SK-N-SH (cell line): ENCODE measurements around the gene CARD6. TPM values are rescaled to one million over a fixed set of nuclear protein-coding genes. Genes with fewer than 3 reads are reported as not detected.

Source experiments
- CTCF ChIA-PET: fragments of 300-600, 350-600 bp; formaldehyde crosslinking; extraction: SDS; loops from one replicate; lab custom pipeline; 2021; lab: Yijun Ruan, JAX
- POLR2A ChIA-PET: fragments of 350-600 bp; sonication (Branson Sonifier 250); formaldehyde crosslinking; extraction: SDS; loops from one replicate; lab custom pipeline; 2020; ENCODE audit warnings: antibody characterized with exemption, inconsistent platforms; lab: Yijun Ruan, JAX
- DNase-seq: peaks from one replicate; pipeline ENCODE4 v3.0.0; 2012
- H2AFZ ChIP-seq: fragments of 200-600 bp; sonication (generic); 2 replicates; pipeline ENCODE4 v1.8.1; 2016; ENCODE audit warnings: antibody characterized with exemption, mild to moderate bottlenecking, low read depth
- H3F3A ChIP-seq: fragments of 200-600 bp; sonication (generic); replicated peaks from 2 replicates; pipeline ENCODE3; 2016; ENCODE audit warnings: antibody characterized with exemption, mild to moderate bottlenecking; ENCODE audit not compliant: insufficient read depth
- H3K27ac ChIP-seq, 2 experiments: fragments of 200-500 bp in 1 of 2; fragments of 200-600 bp in 1 of 2; sonication (Bioruptor generic) in 1 of 2; sonication (generic), shearing (Covaris generic) in 1 of 2; 2 replicates each; pipeline versions ENCODE4 v1.5.1 to v1.6.1; 2014 to 2016; ENCODE audit warnings: low read depth in 2 of 2, inconsistent platforms in 1 of 2, low read length in 1 of 2, mild to moderate bottlenecking in 1 of 2, mixed read lengths in 1 of 2
- H3K27me3 ChIP-seq: fragments of 200-600 bp; sonication (generic), shearing (Covaris generic); 2 replicates; pipeline ENCODE4 v1.6.1; 2016; ENCODE audit warnings: mixed run types; ENCODE audit not compliant: insufficient read depth
- H3K36me3 ChIP-seq, 2 experiments: fragments of 200-500 bp in 1 of 2; fragments of 200-600 bp in 1 of 2; sonication (Bioruptor generic) in 1 of 2; sonication (generic) in 1 of 2; replicated peaks in 1 of 2; 2 replicates each; pipeline versions ENCODE3 to v1.5.1; 2014 to 2016; ENCODE audit warnings: low read length in 1 of 2, mild to moderate bottlenecking in 1 of 2; ENCODE audit not compliant: insufficient read depth in 2 of 2, control insufficient read depth in 1 of 2
- H3K4me1 ChIP-seq, 2 experiments: fragments of 200-500 bp in 1 of 2; fragments of 200-600 bp in 1 of 2; sonication (Bioruptor generic) in 1 of 2; sonication (generic), shearing (Covaris generic) in 1 of 2; 2 replicates each; pipeline versions ENCODE4 v1.5.1 to v1.6.1; 2014 to 2016; ENCODE audit warnings: low read depth in 1 of 2, low read length in 1 of 2, mixed run types in 1 of 2; ENCODE audit not compliant: insufficient read depth in 2 of 2, control insufficient read depth in 1 of 2
- H3K4me2 ChIP-seq: fragments of 200-600 bp; sonication (generic), shearing (Covaris generic); 2 replicates; pipeline ENCODE4 v1.6.1; 2017; ENCODE audit warnings: mixed run types
- H3K4me3 ChIP-seq, 2 experiments: fragments of 200-500 bp in 1 of 2; fragments of 200-600 bp in 1 of 2; sonication (Bioruptor generic) in 1 of 2; sonication (generic), shearing (Covaris generic) in 1 of 2; 2 replicates each; pipeline versions ENCODE4 v1.5.1 to v1.8.1; 2014 to 2016; ENCODE audit warnings: low read depth in 2 of 2, inconsistent platforms in 1 of 2, low read length in 1 of 2, mild to moderate bottlenecking in 1 of 2, mixed read lengths in 1 of 2, moderate library complexity in 1 of 2
- H3K79me2 ChIP-seq: fragments of 200-600 bp; sonication (generic); 2 replicates; pipeline ENCODE4 v1.8.1; 2017; ENCODE audit warnings: mild to moderate bottlenecking; ENCODE audit not compliant: insufficient read depth
- H3K9ac ChIP-seq: fragments of 200-600 bp; sonication (generic); 2 replicates; pipeline ENCODE4 v1.6.1; 2017; ENCODE audit warnings: mixed run types
- H3K9me2 ChIP-seq: fragments of 200-600 bp; sonication (generic); 2 replicates; pipeline ENCODE4 v1.6.1; 2017; ENCODE audit warnings: mixed run types
- H3K9me3 ChIP-seq: fragments of 200-600 bp; sonication (generic); 2 replicates; pipeline ENCODE4 v1.6.1; 2017; ENCODE audit warnings: mixed run types, mild to moderate bottlenecking, moderate library complexity
- H4K20me1 ChIP-seq: fragments of 200-600 bp; sonication (generic); 2 replicates; pipeline ENCODE4 v1.6.1; 2017; ENCODE audit warnings: mild to moderate bottlenecking, mixed run types; ENCODE audit not compliant: insufficient read depth
- ELF1 ChIP-seq: IDR thresholded peaks from 2 replicates; pipeline ENCODE4 v1.4.0; 2012
- EP300 ChIP-seq, 2 experiments: IDR thresholded peaks; 2 replicates each; pipeline versions ENCODE4 v1.4.0 to v1.6.1; 2012; ENCODE audit warnings: borderline replicate concordance in 1 of 2, low read depth in 1 of 2, low read length in 1 of 2
- EZH2phosphoT487 ChIP-seq: fragments of 200-600 bp; sonication (generic); IDR thresholded peaks from 2 replicates; pipeline ENCODE4 v1.6.1; 2017; ENCODE audit warnings: low read depth, mixed run types, mild to moderate bottlenecking, antibody characterized with exemption, moderate library complexity, borderline replicate concordance
- FOSL2 ChIP-seq: IDR thresholded peaks from 2 replicates; pipeline ENCODE4 v1.4.0; 2012; ENCODE audit warnings: low read depth, mild to moderate bottlenecking, moderate library complexity, borderline replicate concordance
- GABPA ChIP-seq: IDR thresholded peaks from 2 replicates; pipeline ENCODE4 v1.4.0; 2012; ENCODE audit warnings: low read depth, mild to moderate bottlenecking
- MEF2A ChIP-seq: IDR thresholded peaks from 2 replicates; pipeline ENCODE4 v1.4.0; 2012; ENCODE audit warnings: low read depth, borderline replicate concordance
- NFIC ChIP-seq: IDR thresholded peaks from 2 replicates; pipeline ENCODE4 v1.4.0; 2012; ENCODE audit warnings: borderline replicate concordance
- NRF1 ChIP-seq: IDR thresholded peaks from 2 replicates; pipeline ENCODE4 v1.6.1; 2012; ENCODE audit warnings: low read depth, mild to moderate bottlenecking, low read length
- POLR2AphosphoS5 ChIP-seq: IDR thresholded peaks from 2 replicates; pipeline ENCODE4 v1.6.1; 2012; ENCODE audit warnings: low read depth, low read length
- RAD21 ChIP-seq: IDR thresholded peaks from 2 replicates; pipeline ENCODE4 v1.6.1; 2012; ENCODE audit warnings: mild to moderate bottlenecking, low read length
- RCOR1 ChIP-seq: fragments of 150-350 bp; IDR thresholded peaks from 2 replicates; pipeline ENCODE4 v1.6.1; 2017; ENCODE audit warnings: antibody characterized with exemption, low read length
- TCF12 ChIP-seq: IDR thresholded peaks from 2 replicates; pipeline ENCODE4 v1.4.0; 2012
- TEAD4 ChIP-seq: IDR thresholded peaks from 2 replicates; pipeline ENCODE4 v1.4.0; 2012; ENCODE audit warnings: mild to moderate bottlenecking, borderline replicate concordance; ENCODE audit not compliant: insufficient read depth
- WGBS: methylation state at CpG from one replicate; pipeline ENCODE4 v1.1.6; 2017; ENCODE audit warnings: low lambda C conversion rate; 5-methylcytosine and 5-hydroxymethylcytosine counted together
- polyA plus RNA-seq, 3 experiments: library from polyadenylated mRNA; depleted of rRNA; stranded (reverse); fragments of >200 nt; gene quantifications; 2 replicates each; pipeline ENCODE4 v1.2.3, GENCODE V29; 2012
- TF ChIP-seq, protein P1 (sequence below): IDR thresholded peaks from 2 replicates; pipeline ENCODE4 v1.4.0; 2012; ENCODE audit warnings: low read depth
- TF ChIP-seq, protein P2 (sequence below): IDR thresholded peaks from 2 replicates; pipeline ENCODE4; 2012
- TF ChIP-seq, protein P3 (sequence below): fragments of 200-600 bp; sonication (generic); IDR thresholded peaks from 2 replicates; pipeline ENCODE4 v1.6.1; 2017; ENCODE audit warnings: antibody characterized with exemption, mild to moderate bottlenecking, moderate library complexity
- TF ChIP-seq, protein P4 (sequence below): IDR thresholded peaks from 2 replicates; pipeline ENCODE4 v1.4.0; 2012; ENCODE audit warnings: low read depth, borderline replicate concordance

Gene CARD6
- polyA plus RNA-seq, 1 of the 3 experiments (the other 2 are of a cell fraction), result 0.03 TPM

DNA sequence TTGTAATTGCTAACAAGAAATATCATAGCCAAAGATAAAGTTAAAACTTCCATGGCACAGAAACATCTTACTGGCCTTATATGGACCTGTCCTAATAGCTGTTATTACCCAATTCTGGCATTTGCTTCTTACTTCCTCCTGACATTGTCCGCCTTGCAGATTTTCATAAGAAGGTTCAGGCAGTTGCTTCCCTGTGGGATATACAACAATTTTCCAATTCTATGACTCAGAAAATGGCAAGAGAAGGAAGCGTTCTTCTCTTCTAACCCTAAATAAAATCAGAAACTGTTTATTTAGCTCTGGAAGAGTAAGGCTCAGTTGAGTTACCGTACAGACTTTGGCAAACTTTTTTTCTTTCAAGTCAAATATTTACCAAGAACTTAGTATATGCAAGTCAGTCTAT lies 44.7 kb upstream of the CARD6 start:
- Histone ChIP-seq H3K36me3 (peaks cover 3 to 5% of the 10 kb centered on the region in 2 experiments), H3K9me3 (no peaks in the 10 kb centered on the region), H3K9me2 (no peaks in the 10 kb centered on the region), H3F3A (peaks cover 22% of the 10 kb centered on the region), H3K4me3 (peak overlapping the region; percentile 73 to 89; a peak in 3 of 4 replicates), H3K27me3 (no peaks in the 10 kb centered on the region), H3K9ac (peak overlapping the region; percentile 93; the same call in 1 of the 2 replicates), H3K4me2 (peak overlapping the region; percentile 79), H3K27ac (no peak overlapping the region), H2AFZ (no peak overlapping the region), H4K20me1 (peaks cover 55% of the 10 kb centered on the region), H3K4me1 (peaks cover 4 to 17% of the 10 kb centered on the region in 2 experiments; a peak in 3 of 4 replicates), H3K79me2 (peaks cover 68% of the 10 kb centered on the region)
- DNase-seq, result no peak
- CTCF ChIA-PET, result interaction anchor here (1.7 to 1.8 kb wide), 2 partner anchors 10 to 23 kb away, joined by 5 to 6 read pairs; no protein-coding TSS in a partner anchor
- WGBS, result 71% methylated on average over 3 of the region's 3 CpGs
- TF ChIP-seq TCF12, result no peak
- POLR2A ChIA-PET, result no interaction called here

DNA sequence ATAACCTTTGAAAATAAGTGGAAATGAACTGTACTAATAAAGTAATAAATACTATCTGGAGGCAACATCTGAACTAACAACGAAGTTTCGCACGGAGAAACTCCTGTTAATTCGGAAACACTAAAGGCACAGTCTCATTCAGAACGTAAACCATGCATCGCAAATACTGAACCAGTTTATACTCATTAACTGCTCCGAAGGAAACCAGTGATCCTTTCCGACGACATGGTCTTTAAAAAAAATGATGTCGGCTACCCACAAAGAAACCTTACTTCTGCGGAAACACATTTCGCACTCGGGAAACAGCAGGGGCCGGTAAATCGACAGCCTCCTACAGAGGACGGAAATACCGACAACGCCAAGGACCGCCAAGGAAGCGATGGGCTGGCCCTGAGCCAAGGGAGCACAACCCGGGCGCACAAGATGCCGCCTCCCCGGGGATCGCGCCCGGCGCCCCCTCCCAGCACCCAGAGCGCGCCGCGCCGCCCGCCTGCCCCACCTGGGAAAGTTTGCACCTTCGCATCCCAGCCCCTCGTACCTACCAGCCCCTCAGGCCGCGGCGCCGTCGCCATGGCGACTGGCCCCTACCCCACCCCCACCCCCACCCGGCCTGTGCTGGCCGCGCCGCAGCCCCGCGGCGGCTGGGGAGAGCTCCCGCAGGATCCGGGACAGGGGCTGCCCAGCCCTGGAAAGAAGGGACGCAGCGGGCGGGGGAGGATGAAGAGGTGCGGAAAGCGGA lies 43.7 kb upstream of the CARD6 start:
- TF ChIP-seq, protein P1, sequence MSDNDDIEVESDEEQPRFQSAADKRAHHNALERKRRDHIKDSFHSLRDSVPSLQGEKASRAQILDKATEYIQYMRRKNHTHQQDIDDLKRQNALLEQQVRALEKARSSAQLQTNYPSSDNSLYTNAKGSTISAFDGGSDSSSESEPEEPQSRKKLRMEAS, result peak; percentile 34; the same call in 1 of the 2 replicates
- TF ChIP-seq RAD21, result no peak
- TF ChIP-seq, protein P2, sequence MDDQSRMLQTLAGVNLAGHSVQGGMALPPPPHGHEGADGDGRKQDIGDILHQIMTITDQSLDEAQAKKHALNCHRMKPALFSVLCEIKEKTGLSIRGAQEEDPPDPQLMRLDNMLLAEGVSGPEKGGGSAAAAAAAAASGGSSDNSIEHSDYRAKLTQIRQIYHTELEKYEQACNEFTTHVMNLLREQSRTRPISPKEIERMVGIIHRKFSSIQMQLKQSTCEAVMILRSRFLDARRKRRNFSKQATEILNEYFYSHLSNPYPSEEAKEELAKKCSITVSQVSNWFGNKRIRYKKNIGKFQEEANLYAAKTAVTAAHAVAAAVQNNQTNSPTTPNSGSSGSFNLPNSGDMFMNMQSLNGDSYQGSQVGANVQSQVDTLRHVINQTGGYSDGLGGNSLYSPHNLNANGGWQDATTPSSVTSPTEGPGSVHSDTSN, result no peak
- TF ChIP-seq MEF2A, result no peak
- TF ChIP-seq, protein P3, sequence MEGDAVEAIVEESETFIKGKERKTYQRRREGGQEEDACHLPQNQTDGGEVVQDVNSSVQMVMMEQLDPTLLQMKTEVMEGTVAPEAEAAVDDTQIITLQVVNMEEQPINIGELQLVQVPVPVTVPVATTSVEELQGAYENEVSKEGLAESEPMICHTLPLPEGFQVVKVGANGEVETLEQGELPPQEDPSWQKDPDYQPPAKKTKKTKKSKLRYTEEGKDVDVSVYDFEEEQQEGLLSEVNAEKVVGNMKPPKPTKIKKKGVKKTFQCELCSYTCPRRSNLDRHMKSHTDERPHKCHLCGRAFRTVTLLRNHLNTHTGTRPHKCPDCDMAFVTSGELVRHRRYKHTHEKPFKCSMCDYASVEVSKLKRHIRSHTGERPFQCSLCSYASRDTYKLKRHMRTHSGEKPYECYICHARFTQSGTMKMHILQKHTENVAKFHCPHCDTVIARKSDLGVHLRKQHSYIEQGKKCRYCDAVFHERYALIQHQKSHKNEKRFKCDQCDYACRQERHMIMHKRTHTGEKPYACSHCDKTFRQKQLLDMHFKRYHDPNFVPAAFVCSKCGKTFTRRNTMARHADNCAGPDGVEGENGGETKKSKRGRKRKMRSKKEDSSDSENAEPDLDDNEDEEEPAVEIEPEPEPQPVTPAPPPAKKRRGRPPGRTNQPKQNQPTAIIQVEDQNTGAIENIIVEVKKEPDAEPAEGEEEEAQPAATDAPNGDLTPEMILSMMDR, result no peak
- TF ChIP-seq NFIC, result peak; percentile 88
- TF ChIP-seq, protein P4, sequence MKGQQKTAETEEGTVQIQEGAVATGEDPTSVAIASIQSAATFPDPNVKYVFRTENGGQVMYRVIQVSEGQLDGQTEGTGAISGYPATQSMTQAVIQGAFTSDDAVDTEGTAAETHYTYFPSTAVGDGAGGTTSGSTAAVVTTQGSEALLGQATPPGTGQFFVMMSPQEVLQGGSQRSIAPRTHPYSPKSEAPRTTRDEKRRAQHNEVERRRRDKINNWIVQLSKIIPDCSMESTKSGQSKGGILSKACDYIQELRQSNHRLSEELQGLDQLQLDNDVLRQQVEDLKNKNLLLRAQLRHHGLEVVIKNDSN, result no peak
- TF ChIP-seq EZH2phosphoT487, result no peak
- TF ChIP-seq POLR2AphosphoS5, result no peak
- TF ChIP-seq ELF1, result no peak
- TF ChIP-seq FOSL2, result no peak
- TF ChIP-seq EP300 (IDR thresholded peaks at IDR 0.05; ENCODE audit: borderline replicate concordance in 1 of 2, low read depth in 1 of 2, low read length in 1 of 2), result no peak
- TF ChIP-seq GABPA, result peak; percentile 30; the same call in 1 of the 2 replicates
- no peak for TF ChIP-seq RCOR1
- TF ChIP-seq NRF1, result no peak
- TF ChIP-seq TEAD4, result no peak
- H3K9ac ChIP-seq, result peak overlapping the region; percentile 93
- H3K79me2 ChIP-seq, result peaks cover 59% of the 10 kb centered on the region
- H4K20me1 ChIP-seq, result peaks cover 46% of the 10 kb centered on the region
- H3K4me2 ChIP-seq, result peak overlapping the region; percentile 79
- CTCF ChIA-PET, result interaction anchor here (0.7 to 1.8 kb wide), 4 partner anchors 11 to 587 kb away, joined by 5 to 8 read pairs (median 6); partner anchors contain the start of gene TTC33
- peaks cover 3 to 5% of the 10 kb centered on the region in 2 experiments for H3K36me3 ChIP-seq
- POLR2A ChIA-PET, result interaction anchor here (2.2 kb wide), 1 partner anchor 37 kb away, joined by 23 read pairs; the partner anchor contains the start of gene RPL37
- peak; percentile 91 for DNase-seq
- H3K9me3 ChIP-seq, result no peaks in the 10 kb centered on the region
- H3K4me1 ChIP-seq, result peaks cover 4 to 14% of the 10 kb centered on the region in 2 experiments; a peak in 3 of 4 replicates
- peak overlapping the region; percentile 73 to 89 for H3K4me3 ChIP-seq
- peak overlapping the region; percentile 92 for H2AFZ ChIP-seq
- H3K27me3 ChIP-seq, result no peaks in the 10 kb centered on the region
- no peaks in the 10 kb centered on the region for H3K9me2 ChIP-seq
- peaks cover 22% of the 10 kb centered on the region for H3F3A ChIP-seq
- 4% methylated on average over 13 of the region's 56 CpGs for WGBS
- H3K27ac ChIP-seq, result peak overlapping the region; percentile 91 to 96
